Measurements from ENCODE around the gene ARGLU1.
A peak's percentile ranks its signal among the peaks of the same experiment; 100 is the strongest.

DNA sequence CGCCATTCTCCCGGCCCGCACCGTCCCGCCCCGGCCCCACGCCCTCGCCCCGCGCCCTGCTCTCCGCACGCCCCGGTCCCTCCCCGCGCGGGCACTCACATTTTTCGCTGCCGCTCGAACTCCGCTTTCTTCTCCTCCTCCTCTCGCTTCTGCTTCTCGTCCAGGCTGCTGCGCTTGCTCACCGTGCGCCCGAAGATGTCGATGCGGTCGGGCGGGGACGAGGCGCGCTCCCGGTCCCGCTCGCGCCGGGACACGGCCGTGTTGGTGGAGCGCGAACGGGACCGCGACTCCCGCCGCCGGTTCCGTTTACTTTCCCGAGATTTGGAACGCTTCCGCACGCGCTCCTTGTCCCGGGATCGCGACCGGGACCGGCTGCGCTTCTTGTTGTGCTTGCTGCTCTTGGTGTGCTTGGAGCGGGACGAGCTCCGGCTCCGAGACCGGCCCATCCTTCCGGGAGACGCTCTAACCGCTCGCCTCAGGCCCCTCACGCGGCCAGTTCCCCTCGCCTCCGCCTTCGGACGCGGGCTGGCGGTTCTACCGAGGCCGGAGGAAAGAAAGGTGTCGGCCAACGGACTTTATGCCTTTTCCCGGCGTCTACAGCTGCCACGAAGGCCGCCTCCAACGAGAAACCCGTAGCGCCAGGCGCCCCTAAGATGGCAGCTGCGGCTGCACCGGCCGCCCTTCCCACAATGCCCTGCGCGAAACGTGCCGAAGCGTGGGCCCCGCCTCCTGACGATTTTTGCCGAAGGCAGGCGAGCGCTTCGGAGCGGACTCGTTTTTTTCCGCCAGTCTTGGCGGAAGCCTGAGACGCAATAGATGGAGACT, at the start of gene ARGLU1:
- TF ChIP-seq, protein P1, sequence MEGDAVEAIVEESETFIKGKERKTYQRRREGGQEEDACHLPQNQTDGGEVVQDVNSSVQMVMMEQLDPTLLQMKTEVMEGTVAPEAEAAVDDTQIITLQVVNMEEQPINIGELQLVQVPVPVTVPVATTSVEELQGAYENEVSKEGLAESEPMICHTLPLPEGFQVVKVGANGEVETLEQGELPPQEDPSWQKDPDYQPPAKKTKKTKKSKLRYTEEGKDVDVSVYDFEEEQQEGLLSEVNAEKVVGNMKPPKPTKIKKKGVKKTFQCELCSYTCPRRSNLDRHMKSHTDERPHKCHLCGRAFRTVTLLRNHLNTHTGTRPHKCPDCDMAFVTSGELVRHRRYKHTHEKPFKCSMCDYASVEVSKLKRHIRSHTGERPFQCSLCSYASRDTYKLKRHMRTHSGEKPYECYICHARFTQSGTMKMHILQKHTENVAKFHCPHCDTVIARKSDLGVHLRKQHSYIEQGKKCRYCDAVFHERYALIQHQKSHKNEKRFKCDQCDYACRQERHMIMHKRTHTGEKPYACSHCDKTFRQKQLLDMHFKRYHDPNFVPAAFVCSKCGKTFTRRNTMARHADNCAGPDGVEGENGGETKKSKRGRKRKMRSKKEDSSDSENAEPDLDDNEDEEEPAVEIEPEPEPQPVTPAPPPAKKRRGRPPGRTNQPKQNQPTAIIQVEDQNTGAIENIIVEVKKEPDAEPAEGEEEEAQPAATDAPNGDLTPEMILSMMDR (IDR thresholded peaks at IDR 0.05), result no peak
- TF ChIP-seq POLR2A (IDR thresholded peaks at IDR 0.05), result peak; percentile 79 to 82

All from adrenal gland (tissue), 5 donors.